SIG-M5 treated with dmso at 0.1 percent for 504 hours (cell line): ENCODE results near the gene DCHS2.
A peak's percentile ranks its signal among the peaks of the same experiment; 100 is the strongest.

ENCODE experiments used
- DNase-seq: peaks from one replicate; lab custom pipeline; 2025; ENCODE audit not compliant: unreplicated experiment; lab: John Stamatoyannopoulos, UW

DCHS2 gene

GRCh38 chr4:154399259-154399974 is 92.2 kb downstream of the DCHS2 start:
- no peak for DNase-seq

DNA sequence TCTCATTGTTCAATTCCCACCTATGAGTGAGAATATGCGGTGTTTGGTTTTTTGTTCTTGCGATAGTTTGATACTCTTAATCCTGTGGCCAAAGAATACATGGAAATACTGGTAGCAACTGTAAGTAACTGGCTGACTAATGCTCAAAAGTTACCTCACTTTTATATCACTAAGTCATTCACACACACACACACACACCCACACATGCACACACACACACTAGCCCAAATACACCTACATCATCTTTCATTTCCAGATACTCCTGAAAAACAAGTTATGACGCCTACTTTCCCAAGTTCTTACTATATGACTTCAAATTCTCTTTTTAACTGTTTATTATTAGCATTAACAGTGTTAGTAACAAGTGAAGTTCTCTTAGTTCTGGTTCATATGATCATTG is 101.3 kb downstream of the DCHS2 start:
- no peak for DNase-seq

GRCh38 chr4:154389148-154389547 is 102.5 kb downstream of the DCHS2 start:
- no peak for DNase-seq

- DNase-seq, result no peak
Observed at GRCh38 chr4:154384012-154384411, 107.6 kb downstream of the DCHS2 start.

GRCh38 chr4:154376486-154376885 is 115.1 kb downstream of the DCHS2 start:
- DNase-seq, result no peak

GRCh38 chr4:154368060-154368459 is 123.5 kb downstream of the DCHS2 start:
- DNase-seq, result no peak

- DNase-seq, result no peak
Observed at GRCh38 chr4:154367659-154368058, 123.9 kb downstream of the DCHS2 start.

DNA sequence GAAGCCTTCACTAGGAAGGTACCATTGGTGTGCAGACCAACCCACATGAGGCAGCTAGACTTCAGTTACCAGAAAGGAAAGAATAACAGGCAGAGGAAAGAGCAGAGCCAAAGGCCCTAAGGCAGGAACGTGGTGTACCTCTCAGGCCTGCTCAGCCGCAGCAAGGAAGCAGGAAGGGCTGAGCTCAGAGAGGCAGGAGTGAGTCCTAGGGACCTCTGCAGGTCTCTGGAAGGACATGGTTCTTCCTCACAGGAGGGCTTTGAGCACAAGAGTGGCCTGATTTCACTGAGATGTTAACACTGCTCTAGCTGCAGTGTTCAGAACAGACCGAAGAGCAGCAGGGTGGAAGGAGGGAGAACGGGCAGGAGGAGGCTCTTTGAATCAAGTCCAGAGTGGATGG is 124.6 kb downstream of the DCHS2 start:
- DNase-seq, result no peak

DNA sequence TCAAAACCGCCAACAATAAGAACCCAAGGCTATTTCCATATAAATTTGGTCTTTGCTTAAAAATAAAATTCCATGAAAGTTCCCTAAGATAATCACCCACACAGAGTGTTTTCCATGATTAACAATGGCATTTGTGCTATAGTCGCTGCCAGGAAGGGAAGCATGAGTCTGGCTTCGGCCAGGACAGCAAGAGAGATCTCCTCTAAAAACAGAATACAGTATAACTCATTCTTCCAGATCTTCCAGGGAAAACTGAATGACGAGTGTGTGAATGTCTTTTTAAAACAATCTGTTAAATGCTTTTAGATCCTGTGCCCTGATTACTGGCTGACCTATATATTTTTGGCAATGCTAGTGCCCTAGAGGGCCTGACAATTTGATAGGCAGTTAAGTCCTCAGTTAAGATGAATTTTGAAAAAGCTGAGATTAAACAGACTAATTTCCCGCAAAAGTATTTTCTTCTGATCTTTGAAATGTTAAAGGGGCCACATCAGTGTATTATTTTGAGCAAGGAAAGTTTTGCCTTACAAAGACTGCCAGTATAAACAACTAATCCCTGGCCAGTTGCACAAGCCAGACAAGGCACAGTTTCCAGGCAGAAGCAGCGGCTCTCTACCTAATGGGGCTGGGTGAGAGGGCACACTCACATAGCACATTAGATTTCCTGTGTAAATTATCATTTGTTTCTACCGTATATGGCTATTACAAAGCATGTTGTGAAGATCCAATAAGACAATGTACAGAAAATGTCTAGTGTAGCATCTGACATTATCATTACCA is 127.3 kb downstream of the DCHS2 start:
- no peak for DNase-seq

DNA sequence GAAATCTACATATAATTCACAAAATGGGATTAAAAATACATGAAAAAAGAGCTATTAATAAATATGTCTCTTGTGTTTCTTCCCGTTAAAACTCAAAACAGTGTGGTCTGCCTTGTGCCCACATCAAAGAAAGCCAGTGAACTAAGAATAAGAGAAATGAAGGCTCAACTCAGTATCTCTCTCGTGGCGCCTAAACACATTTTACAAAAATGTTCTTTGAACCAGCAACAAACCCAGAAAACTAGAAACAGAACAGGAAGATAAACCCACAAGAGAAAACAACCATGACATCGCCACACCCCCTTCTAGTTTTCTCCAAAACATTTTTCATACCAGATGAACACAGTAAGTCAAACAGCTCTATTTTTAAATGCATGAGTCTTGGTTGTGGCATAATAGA is 130.1 kb downstream of the DCHS2 start:
- DNase-seq, result no peak

DNA sequence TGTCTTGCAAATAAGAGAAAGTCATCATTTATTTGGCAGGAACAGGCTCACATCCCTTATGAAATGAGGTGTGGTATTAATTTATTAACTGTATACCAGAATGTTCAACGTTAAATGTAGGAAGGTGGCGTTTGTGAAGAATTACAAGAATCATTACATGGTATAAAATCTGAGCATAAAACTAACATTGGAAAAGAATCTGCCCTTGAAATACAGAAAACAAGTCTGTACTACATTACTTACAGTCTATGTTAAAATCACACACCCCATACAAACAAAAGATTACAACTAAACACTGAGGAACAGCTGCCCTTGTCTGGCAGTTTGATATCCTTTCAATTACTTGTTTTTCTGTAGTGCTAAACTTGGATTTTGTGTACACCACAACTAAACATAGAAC is 131.1 kb downstream of the DCHS2 start:
- DNase-seq, result no peak

DNA sequence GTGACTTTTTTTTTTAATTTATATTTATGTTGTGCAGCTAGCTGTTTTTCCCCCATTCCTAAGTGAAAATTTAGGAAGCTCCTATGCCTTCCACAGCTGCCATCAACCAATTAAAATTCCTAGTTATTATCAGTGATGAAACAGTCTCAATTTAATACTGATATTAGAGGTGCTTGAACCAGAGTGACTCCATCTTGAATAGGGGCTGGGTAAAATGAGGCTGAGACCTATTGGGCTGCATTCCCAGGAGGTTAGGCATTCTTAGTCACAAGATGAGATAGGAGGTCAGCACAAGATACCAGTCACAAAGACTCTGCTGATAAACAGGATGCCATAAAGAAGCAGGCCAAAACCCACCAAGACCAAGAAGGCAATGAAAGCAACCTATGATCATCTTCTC is 136.7 kb downstream of the DCHS2 start:
- DNase-seq, result no peak

DNA sequence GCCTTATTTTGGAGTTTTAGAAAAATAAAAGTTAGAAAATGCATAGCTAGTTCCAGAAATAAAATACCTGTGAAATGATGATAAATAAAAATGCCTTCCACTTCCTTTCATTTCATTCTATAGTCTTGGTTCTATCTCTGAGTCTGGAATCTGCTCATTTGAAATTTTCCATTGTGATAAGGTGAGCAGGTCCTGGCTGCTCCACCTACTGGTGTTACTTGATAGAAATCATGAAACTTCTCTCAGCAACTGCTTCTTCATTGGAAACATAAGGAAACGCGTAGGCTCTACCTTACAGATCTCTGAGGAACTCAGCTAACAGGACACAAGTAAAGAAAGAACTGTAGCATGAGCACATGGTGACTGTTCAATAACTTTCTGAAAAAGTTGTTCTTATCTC is 141.8 kb downstream of the DCHS2 start:
- peak; percentile 1 for DNase-seq

DNA sequence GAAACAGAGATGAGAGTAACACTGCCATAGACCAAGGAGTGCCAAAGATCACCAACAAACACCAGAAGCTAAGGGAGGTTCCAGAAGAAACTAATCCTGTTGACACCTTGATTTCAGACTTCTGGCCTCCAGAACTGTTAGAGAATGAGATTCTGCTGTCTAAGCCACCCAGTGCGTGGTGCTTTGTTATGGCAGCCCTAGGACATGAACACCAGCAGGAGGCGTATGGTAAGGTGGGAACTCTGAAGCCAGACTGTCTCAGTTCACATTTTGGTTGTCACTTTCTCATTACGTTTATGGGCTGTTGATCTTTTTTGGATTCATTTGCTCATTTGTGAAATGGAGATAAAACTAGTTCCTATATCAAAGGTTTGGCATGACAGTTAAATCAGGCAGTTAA is 142.9 kb downstream of the DCHS2 start:
- DNase-seq, result no peak

- DNase-seq, result no peak
Observed at GRCh38 chr4:154345359-154345758, 146.2 kb downstream of the DCHS2 start.

DNA sequence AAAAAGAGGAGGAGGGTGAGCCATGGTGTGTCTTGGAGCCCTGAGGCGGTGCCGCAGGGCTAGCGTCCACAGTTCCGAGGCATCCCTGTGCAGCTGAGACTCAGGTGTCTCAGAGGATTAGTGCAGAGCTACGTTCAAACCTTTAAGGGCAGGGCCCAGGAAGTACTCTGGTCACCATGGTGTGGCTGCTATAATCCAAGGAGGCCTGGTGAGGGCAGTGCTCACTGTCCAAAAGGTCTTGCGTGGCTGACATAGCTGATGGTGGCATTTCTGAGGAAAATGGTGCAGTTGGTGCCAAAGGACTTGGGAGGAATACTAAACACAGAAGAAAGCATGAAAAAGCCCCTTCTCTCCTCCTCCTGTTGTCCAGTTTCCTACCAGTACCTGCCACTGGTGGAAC is 146.9 kb downstream of the DCHS2 start:
- DNase-seq, result no peak

- no peak for DNase-seq
Observed at GRCh38 chr4:154343651-154344050, 147.9 kb downstream of the DCHS2 start.

GRCh38 chr4:154341448-154341847 is 150.2 kb downstream of the DCHS2 start:
- no peak for DNase-seq

- DNase-seq, result no peak
Observed at GRCh38 chr4:154335588-154335987, 156.0 kb downstream of the DCHS2 start.

DNA sequence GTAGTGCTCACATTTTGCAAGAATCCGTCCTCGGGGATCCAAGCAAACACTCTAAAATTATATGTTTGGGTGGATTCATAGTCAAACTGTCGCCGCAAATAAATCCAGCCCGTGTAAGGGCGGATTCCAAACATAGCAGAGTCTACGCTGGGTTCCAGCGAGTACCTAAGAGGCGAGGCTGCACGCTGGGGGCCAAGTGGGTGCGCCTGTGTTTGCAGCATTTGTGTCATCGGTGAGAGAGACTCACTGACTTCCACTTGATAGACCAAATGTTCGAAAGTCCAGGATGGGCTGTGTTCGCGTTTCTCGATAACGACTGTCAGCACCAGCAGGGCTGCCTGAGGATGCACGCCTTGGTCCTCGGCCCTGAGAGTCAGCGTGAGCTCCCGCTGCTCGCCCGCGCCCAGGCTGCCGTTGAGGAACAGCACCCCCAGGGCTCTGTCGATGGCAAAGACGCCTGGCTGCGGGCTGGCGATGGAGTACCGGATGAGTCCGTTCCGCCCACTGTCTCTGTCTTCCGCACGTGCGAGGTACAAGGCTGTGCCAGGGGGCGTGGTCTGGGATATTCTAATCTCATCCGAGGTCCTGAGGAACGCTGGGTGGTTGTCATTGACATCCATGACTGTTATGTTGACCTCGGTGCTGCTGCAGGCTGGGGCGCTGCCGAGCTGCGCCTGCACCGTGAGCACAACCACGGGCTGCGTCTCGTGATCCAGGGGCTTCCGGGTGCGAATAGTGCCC is 158.7 kb downstream of the DCHS2 start:
- DNase-seq, result no peak

- DNase-seq, result no peak
Observed at GRCh38 chr4:154329939-154330338, 161.7 kb downstream of the DCHS2 start.

DNA sequence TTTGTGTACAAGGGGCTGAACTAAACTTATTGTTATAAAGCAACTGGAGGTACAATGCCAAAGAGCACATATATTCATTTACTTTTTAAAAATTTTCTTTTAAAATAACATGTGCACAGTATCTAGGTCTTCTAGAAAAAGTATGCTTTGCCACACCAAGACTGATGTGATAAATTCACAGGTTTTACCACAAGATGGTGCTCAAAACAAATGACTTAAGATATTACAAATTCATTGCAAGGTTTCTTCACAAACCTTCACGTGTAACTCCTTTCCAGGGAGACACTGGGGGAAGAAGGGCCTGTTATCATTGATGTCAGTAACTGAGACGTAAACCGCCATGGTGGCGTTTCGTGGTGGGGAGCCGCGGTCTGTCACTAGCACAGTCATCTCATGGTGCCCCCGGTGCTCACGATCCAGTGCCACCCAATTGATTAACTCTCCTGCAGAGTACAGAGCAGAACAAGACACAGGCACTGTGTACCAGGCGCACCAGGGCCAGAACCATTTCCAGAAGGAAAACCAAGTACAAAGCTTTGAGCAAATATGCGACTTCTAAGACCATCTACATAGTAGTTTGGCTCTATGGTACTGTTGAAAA is 162.2 kb downstream of the DCHS2 start:
- DNase-seq, result peak; percentile 34
